NCI-H1694 treated with DMSO at 0.1 percent for 48 hours (cell line): ENCODE measurements around the gene BTBD9.

Experiments used
- DNase-seq: peaks from one replicate; lab custom pipeline; 2025; lab: John Stamatoyannopoulos, UW

The BTBD9 gene

GRCh38 chr6:38481851-38482250 lies 157.9 kb downstream of the BTBD9 start:
- no peak for DNase-seq

GRCh38 chr6:38481211-38481836 lies 158.4 kb downstream of the BTBD9 start:
- no peak for DNase-seq

- DNase-seq = no peak
These were observed 159.7 kb downstream of the BTBD9 start for GRCh38 chr6:38480036-38480435.

GRCh38 chr6:38479331-38479730 lies 160.4 kb downstream of the BTBD9 start:
- DNase-seq = no peak

GRCh38 chr6:38477680-38478260 lies 162.0 kb downstream of the BTBD9 start:
- no peak for DNase-seq

- no peak for DNase-seq
These were observed 162.8 kb downstream of the BTBD9 start for GRCh38 chr6:38476888-38477287.

GRCh38 chr6:38476141-38476540 lies 163.6 kb downstream of the BTBD9 start:
- DNase-seq = no peak

- DNase-seq = no peak
These were observed 169.2 kb downstream of the BTBD9 start for GRCh38 chr6:38470548-38470947.

- no peak for DNase-seq
These were observed 172.2 kb downstream of the BTBD9 start for GRCh38 chr6:38467566-38467965.

- no peak for DNase-seq
These were observed 179.5 kb downstream of the BTBD9 start for GRCh38 chr6:38460186-38460585.

GRCh38 chr6:38459291-38459690 lies 180.4 kb downstream of the BTBD9 start:
- no peak for DNase-seq

- no peak for DNase-seq
These were observed 185.9 kb downstream of the BTBD9 start for GRCh38 chr6:38453861-38454260.

- DNase-seq = no peak
These were observed 186.7 kb downstream of the BTBD9 start for GRCh38 chr6:38452816-38453660.

GRCh38 chr6:38450717-38451116 lies 189.0 kb downstream of the BTBD9 start:
- DNase-seq = no peak

GRCh38 chr6:38445925-38446324 lies 193.8 kb downstream of the BTBD9 start:
- no peak for DNase-seq

- DNase-seq = no peak
These were observed 194.4 kb downstream of the BTBD9 start for GRCh38 chr6:38445336-38445735.

- no peak for DNase-seq
These were observed 196.2 kb downstream of the BTBD9 start for GRCh38 chr6:38443352-38444144.

GRCh38 chr6:38438097-38438496 lies 201.6 kb downstream of the BTBD9 start:
- DNase-seq = no peak

GRCh38 chr6:38436726-38437465 lies 202.8 kb downstream of the BTBD9 start:
- no peak for DNase-seq

- no peak for DNase-seq
These were observed 204.4 kb downstream of the BTBD9 start for GRCh38 chr6:38435330-38435729.

GRCh38 chr6:38434051-38434450 lies 205.7 kb downstream of the BTBD9 start:
- no peak for DNase-seq

GRCh38 chr6:38432479-38432878 lies 207.2 kb downstream of the BTBD9 start:
- DNase-seq = no peak
